Muscle of arm (tissue), 12 donors: ENCODE data around the gene PLCB3. TPM values are rescaled to one million over a fixed set of nuclear protein-coding genes. Genes with fewer than 3 reads are reported as not detected.

Experiments
- DNase-seq: peaks from one replicate; pipeline ENCODE4 v3.0.0-alpha.2; 2013
- polyA plus RNA-seq, 12 donors: library from polyadenylated mRNA; unstranded; fragments of 120-200 nt; gene quantifications; one replicate each; pipeline ENCODE4 v1.2.1, GENCODE V29; 2013; ENCODE audit not compliant: insufficient read length in 12 of 12

PLCB3 gene
- polyA plus RNA-seq, 12 donors, result 8.5 to 18.9 (median 10.4) TPM; not detected in 1

GRCh38 chr11:64249038-64249437 lies 2.3 kb upstream of the PLCB3 start:
- no peak for DNase-seq

GRCh38 chr11:64249563-64250414 lies 1.5 kb upstream of the PLCB3 start:
- no peak for DNase-seq

GRCh38 chr11:64250415-64251015 lies 815 bp upstream of the PLCB3 start:
- DNase-seq, result no peak

GRCh38 chr11:64251753-64252002 lies 348 bp downstream of the PLCB3 start:
- DNase-seq, result no peak

GRCh38 chr11:64252003-64252872 lies 908 bp downstream of the PLCB3 start:
- DNase-seq, result no peak

- DNase-seq, result no peak
These were observed 1.7 kb downstream of the PLCB3 start for GRCh38 chr11:64253043-64253442.

- DNase-seq, result no peak
These were observed 2.2 kb downstream of the PLCB3 start for GRCh38 chr11:64253481-64253880.

- no peak for DNase-seq
These were observed 3.0 kb downstream of the PLCB3 start for GRCh38 chr11:64254326-64254725.

GRCh38 chr11:64255135-64256128 lies 4.1 kb downstream of the PLCB3 start:
- no peak for DNase-seq

- no peak for DNase-seq
These were observed 5.0 kb downstream of the PLCB3 start for GRCh38 chr11:64256300-64256699.

GRCh38 chr11:64258356-64258755 lies 7.0 kb downstream of the PLCB3 start:
- DNase-seq, result no peak

GRCh38 chr11:64258946-64259532 lies 7.7 kb downstream of the PLCB3 start:
- no peak for DNase-seq

- no peak for DNase-seq
These were observed 8.3 kb downstream of the PLCB3 start for GRCh38 chr11:64259533-64260067.

- no peak for DNase-seq
These were observed 8.9 kb downstream of the PLCB3 start for GRCh38 chr11:64260147-64260708.

GRCh38 chr11:64261556-64262080 lies 10.3 kb downstream of the PLCB3 start:
- no peak for DNase-seq

- DNase-seq, result no peak
These were observed 11.1 kb downstream of the PLCB3 start for GRCh38 chr11:64262271-64263002.

- DNase-seq, result no peak
These were observed 12.0 kb downstream of the PLCB3 start for GRCh38 chr11:64263021-64263946.

GRCh38 chr11:64263947-64264317 lies 12.6 kb downstream of the PLCB3 start:
- no peak for DNase-seq
